Measurements from ENCODE around the gene ADPRH. TPM values are rescaled to one million over a fixed set of nuclear protein-coding genes. Genes with fewer than 3 reads are reported as not detected.
A peak's percentile ranks its signal among the peaks of the same experiment; 100 is the strongest.

Gene ADPRH
- total and polyA plus RNA-seq, 10 of the 15 experiments (the other 5 are each of a cell fraction or from before 2014, with no cell fraction given), result 2.3 to 32.6 (median 19.0) TPM

- TF ChIP-seq IKZF2 (IDR thresholded peaks at IDR 0.05) (peak; percentile 63 to 67; a peak in 3 of 4 replicates), REST (IDR thresholded peaks at IDR 0.05; ENCODE audit: low read depth, low read length) (no peak), JUND (IDR thresholded peaks at IDR 0.05; ENCODE audit: low read depth, low read length) (no peak), RB1 (IDR thresholded peaks at IDR 0.05; ENCODE audit: borderline replicate concordance) (no peak; the same call in 1 of the 2 replicates), EP300 (IDR thresholded peaks at IDR 0.05; ENCODE audit: borderline replicate concordance in 1 of 2, control insufficient read depth in 1 of 2, low read depth in 2 of 2, low read length in 2 of 2) (no peak), ZBED1 (IDR thresholded peaks at IDR 0.05; ENCODE audit: borderline replicate concordance) (no peak), BHLHE40 (IDR thresholded peaks at IDR 0.05; ENCODE audit: borderline replicate concordance in 1 of 2, low read depth in 2 of 2, low read length in 1 of 2) (peak in 1 of 2 experiments; percentile 58; a peak in 1 of 4 replicates), ELK1 (IDR thresholded peaks at IDR 0.05; ENCODE audit: low read depth, low read length) (no peak), MYB (IDR thresholded peaks at IDR 0.05; ENCODE audit: borderline replicate concordance, low read depth, low read length) (0 out of 2 replicates have a peak, but pooled peaks have one; percentile 21), SRF (IDR thresholded peaks at IDR 0.05; ENCODE audit: low read depth in 2 of 2, low read length in 2 of 2) (no peak)
- TF ChIP-seq, protein P1, sequence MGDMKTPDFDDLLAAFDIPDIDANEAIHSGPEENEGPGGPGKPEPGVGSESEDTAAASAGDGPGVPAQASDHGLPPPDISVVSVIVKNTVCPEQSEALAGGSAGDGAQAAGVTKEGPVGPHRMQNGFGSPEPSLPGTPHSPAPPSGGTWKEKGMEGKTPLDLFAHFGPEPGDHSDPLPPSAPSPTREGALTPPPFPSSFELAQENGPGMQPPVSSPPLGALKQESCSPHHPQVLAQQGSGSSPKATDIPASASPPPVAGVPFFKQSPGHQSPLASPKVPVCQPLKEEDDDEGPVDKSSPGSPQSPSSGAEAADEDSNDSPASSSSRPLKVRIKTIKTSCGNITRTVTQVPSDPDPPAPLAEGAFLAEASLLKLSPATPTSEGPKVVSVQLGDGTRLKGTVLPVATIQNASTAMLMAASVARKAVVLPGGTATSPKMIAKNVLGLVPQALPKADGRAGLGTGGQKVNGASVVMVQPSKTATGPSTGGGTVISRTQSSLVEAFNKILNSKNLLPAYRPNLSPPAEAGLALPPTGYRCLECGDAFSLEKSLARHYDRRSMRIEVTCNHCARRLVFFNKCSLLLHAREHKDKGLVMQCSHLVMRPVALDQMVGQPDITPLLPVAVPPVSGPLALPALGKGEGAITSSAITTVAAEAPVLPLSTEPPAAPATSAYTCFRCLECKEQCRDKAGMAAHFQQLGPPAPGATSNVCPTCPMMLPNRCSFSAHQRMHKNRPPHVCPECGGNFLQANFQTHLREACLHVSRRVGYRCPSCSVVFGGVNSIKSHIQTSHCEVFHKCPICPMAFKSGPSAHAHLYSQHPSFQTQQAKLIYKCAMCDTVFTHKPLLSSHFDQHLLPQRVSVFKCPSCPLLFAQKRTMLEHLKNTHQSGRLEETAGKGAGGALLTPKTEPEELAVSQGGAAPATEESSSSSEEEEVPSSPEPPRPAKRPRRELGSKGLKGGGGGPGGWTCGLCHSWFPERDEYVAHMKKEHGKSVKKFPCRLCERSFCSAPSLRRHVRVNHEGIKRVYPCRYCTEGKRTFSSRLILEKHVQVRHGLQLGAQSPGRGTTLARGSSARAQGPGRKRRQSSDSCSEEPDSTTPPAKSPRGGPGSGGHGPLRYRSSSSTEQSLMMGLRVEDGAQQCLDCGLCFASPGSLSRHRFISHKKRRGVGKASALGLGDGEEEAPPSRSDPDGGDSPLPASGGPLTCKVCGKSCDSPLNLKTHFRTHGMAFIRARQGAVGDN (IDR thresholded peaks at IDR 0.05), result peak; percentile 85
- TF ChIP-seq, protein P2, sequence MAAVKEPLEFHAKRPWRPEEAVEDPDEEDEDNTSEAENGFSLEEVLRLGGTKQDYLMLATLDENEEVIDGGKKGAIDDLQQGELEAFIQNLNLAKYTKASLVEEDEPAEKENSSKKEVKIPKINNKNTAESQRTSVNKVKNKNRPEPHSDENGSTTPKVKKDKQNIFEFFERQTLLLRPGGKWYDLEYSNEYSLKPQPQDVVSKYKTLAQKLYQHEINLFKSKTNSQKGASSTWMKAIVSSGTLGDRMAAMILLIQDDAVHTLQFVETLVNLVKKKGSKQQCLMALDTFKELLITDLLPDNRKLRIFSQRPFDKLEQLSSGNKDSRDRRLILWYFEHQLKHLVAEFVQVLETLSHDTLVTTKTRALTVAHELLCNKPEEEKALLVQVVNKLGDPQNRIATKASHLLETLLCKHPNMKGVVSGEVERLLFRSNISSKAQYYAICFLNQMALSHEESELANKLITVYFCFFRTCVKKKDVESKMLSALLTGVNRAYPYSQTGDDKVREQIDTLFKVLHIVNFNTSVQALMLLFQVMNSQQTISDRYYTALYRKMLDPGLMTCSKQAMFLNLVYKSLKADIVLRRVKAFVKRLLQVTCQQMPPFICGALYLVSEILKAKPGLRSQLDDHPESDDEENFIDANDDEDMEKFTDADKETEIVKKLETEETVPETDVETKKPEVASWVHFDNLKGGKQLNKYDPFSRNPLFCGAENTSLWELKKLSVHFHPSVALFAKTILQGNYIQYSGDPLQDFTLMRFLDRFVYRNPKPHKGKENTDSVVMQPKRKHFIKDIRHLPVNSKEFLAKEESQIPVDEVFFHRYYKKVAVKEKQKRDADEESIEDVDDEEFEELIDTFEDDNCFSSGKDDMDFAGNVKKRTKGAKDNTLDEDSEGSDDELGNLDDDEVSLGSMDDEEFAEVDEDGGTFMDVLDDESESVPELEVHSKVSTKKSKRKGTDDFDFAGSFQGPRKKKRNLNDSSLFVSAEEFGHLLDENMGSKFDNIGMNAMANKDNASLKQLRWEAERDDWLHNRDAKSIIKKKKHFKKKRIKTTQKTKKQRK (IDR thresholded peaks at IDR 0.05; ENCODE audit: low read depth, low read length), result no peak
- TF ChIP-seq, protein P3, sequence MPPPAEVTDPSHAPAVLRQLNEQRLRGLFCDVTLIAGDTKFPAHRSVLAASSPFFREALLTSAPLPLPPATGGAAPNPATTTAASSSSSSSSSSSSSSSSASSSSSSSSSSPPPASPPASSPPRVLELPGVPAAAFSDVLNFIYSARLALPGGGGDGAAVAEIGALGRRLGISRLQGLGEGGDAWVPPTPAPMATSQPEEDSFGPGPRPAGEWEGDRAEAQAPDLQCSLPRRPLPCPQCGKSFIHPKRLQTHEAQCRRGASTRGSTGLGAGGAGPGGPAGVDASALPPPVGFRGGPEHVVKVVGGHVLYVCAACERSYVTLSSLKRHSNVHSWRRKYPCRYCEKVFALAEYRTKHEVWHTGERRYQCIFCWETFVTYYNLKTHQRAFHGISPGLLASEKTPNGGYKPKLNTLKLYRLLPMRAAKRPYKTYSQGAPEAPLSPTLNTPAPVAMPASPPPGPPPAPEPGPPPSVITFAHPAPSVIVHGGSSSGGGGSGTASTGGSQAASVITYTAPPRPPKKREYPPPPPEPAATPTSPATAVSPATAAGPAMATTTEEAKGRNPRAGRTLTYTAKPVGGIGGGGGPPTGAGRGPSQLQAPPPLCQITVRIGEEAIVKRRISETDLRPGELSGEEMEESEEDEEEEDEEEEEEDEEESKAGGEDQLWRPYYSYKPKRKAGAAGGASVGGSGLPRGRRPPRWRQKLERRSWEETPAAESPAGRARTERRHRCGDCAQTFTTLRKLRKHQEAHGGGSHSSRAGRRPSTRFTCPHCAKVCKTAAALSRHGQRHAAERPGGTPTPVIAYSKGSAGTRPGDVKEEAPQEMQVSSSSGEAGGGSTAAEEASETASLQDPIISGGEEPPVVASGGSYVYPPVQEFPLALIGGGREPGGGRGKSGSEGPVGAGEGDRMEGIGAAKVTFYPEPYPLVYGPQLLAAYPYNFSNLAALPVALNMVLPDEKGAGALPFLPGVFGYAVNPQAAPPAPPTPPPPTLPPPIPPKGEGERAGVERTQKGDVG (CRISPR knock-in tag; IDR thresholded peaks at IDR 0.05), result no peak
Measured at GRCh38 chr3:119600732-119601131, 21.4 kb downstream of the ADPRH start (continued).
